ENCODE data around the gene SVOP.

GRCh38 chr12:108980831-108981618 lies 39.8 kb downstream of the SVOP start:
- no peak for TF ChIP-seq CTCF (IDR thresholded peaks at IDR 0.05)
- no peak for TF ChIP-seq POLR2A (IDR thresholded peaks at IDR 0.05)

Data from testis (tissue), 2 donors.